DND-41 (cell line): Measurements from ENCODE around the gene RAB7B.

Source experiments
- ATAC-seq: fragments of 200-7000 bp; cut with Tn5 transposase; 3 replicates; pipeline ENCODE4 v1.9.1; 2021; ENCODE audit warnings: low read depth; ENCODE audit not compliant: insufficient read depth
- DNase-seq: peaks from one replicate; pipeline ENCODE4 v3.0.0-alpha.2; 2020
- H2AFZ ChIP-seq: 2 replicates; pipeline ENCODE4 v1.6.0; 2012; ENCODE audit warnings: low read depth, low read length
- H3K27ac ChIP-seq: 2 replicates; pipeline ENCODE4 v1.5.1; 2012; ENCODE audit warnings: low read length, inconsistent platforms
- H3K27me3 ChIP-seq: fragments of 200-600 bp; sonication (generic); 2 replicates; pipeline ENCODE4 v1.6.0; 2012; ENCODE audit warnings: low read length, mild to moderate bottlenecking, inconsistent platforms; ENCODE audit not compliant: insufficient read depth, poor library complexity
- H3K36me3 ChIP-seq: 2 replicates; pipeline ENCODE4 v1.5.1; 2012; ENCODE audit warnings: low read length, inconsistent platforms; ENCODE audit not compliant: insufficient read depth
- H3K4me1 ChIP-seq: 2 replicates; pipeline ENCODE4 v1.5.1; 2012; ENCODE audit warnings: mild to moderate bottlenecking, low read length; ENCODE audit not compliant: insufficient read depth
- H3K4me2 ChIP-seq: 2 replicates; pipeline ENCODE4 v1.6.0; 2012; ENCODE audit warnings: mild to moderate bottlenecking, moderate library complexity, low read length, inconsistent platforms; ENCODE audit not compliant: insufficient read depth
- H3K4me3 ChIP-seq, 2 experiments: fragments of 200-600 bp in 1 of 2; shearing (Covaris generic) in 1 of 2; 2 replicates each; pipeline ENCODE4 v1.5.1; 2012 to 2016; ENCODE audit warnings: inconsistent platforms in 2 of 2, low read length in 2 of 2, mild to moderate bottlenecking in 2 of 2, low read depth in 1 of 2, moderate library complexity in 1 of 2
- H3K79me2 ChIP-seq: 2 replicates; pipeline ENCODE4 v1.6.0; 2012; ENCODE audit warnings: low read length, inconsistent platforms; ENCODE audit not compliant: insufficient read depth
- H3K9ac ChIP-seq: 2 replicates; pipeline ENCODE4 v1.6.0; 2012; ENCODE audit warnings: low read depth, mild to moderate bottlenecking, inconsistent platforms, low read length, moderate library complexity
- H3K9me3 ChIP-seq: 2 replicates; pipeline ENCODE4 v1.5.1; 2012; ENCODE audit warnings: low read length, moderate library complexity, mild to moderate bottlenecking, inconsistent platforms; ENCODE audit not compliant: insufficient read depth, severe bottlenecking
- H4K20me1 ChIP-seq: 2 replicates; pipeline ENCODE4 v1.6.0; 2012; ENCODE audit warnings: low read length; ENCODE audit not compliant: insufficient read depth
- CTCF ChIP-seq: IDR thresholded peaks from 2 replicates; pipeline ENCODE4 v1.5.1; 2012; ENCODE audit warnings: borderline replicate concordance, low read length, moderate library complexity, mild to moderate bottlenecking; ENCODE audit not compliant: poor library complexity, severe bottlenecking; ENCODE audit errors: extremely low read depth
- EZH2 ChIP-seq: IDR thresholded peaks from 3 replicates; pipeline ENCODE4 v1.6.1; 2012; ENCODE audit warnings: borderline replicate concordance, low read depth, mild to moderate bottlenecking, moderate library complexity, low read length, inconsistent platforms; ENCODE audit not compliant: severe bottlenecking

The RAB7B gene

GRCh38 chr1:205981257-205981656 lies 21.9 kb downstream of the RAB7B start:
- Histone ChIP-seq H3K9ac (no peak overlapping the region), H3K4me3 (no peak overlapping the region), H4K20me1 (0 out of 2 replicates have a peak, but pooled peaks cover 2% of the 10 kb centered on the region), H3K4me2 (no peak overlapping the region), H3K9me3 (no peaks in the 10 kb centered on the region), H3K36me3 (no peaks in the 10 kb centered on the region), H3K27me3 (no peaks in the 10 kb centered on the region), H3K79me2 (no peaks in the 10 kb centered on the region), H2AFZ (no peak overlapping the region), H3K4me1 (no peaks in the 10 kb centered on the region), H3K27ac (no peak overlapping the region)
- DNase-seq (no peak), ATAC-seq (no peak)
- TF ChIP-seq EZH2 (no peak), CTCF (no peak)

- no peaks in the 10 kb centered on the region for H3K79me2 ChIP-seq
- H3K4me3 ChIP-seq = no peak overlapping the region
- H3K27me3 ChIP-seq = no peaks in the 10 kb centered on the region
- no peak overlapping the region for H2AFZ ChIP-seq
- H3K9ac ChIP-seq = no peak overlapping the region
- no peaks in the 10 kb centered on the region for H3K36me3 ChIP-seq
- no peak for TF ChIP-seq EZH2
- no peak for TF ChIP-seq CTCF
- no peaks in the 10 kb centered on the region for H3K4me1 ChIP-seq
- H3K4me2 ChIP-seq = no peak overlapping the region
- no peak for DNase-seq
- H4K20me1 ChIP-seq = peaks cover 3% of the 10 kb centered on the region; the same call in 1 of the 2 replicates
- no peak overlapping the region for H3K27ac ChIP-seq
- ATAC-seq = no peak
- H3K9me3 ChIP-seq = no peaks in the 10 kb centered on the region
Observed at GRCh38 chr1:205980237-205980870, 22.8 kb downstream of the RAB7B start.

GRCh38 chr1:205979301-205979700 lies 23.9 kb downstream of the RAB7B start:
- Histone ChIP-seq H3K36me3 (no peaks in the 10 kb centered on the region), H2AFZ (no peak overlapping the region), H3K79me2 (no peaks in the 10 kb centered on the region), H3K27me3 (no peaks in the 10 kb centered on the region), H3K9me3 (no peaks in the 10 kb centered on the region), H3K4me1 (no peaks in the 10 kb centered on the region), H3K4me3 (no peak overlapping the region), H3K27ac (no peak overlapping the region), H4K20me1 (peaks cover 3% of the 10 kb centered on the region; the same call in 1 of the 2 replicates), H3K4me2 (no peak overlapping the region), H3K9ac (no peak overlapping the region)
- TF ChIP-seq CTCF (no peak), EZH2 (no peak)
- ATAC-seq = no peak
- DNase-seq = no peak
